ENCODE measurements around the gene CCDC182. TPM values are rescaled to one million over a fixed set of nuclear protein-coding genes. Genes with fewer than 3 reads are reported as not detected.

CCDC182 gene
- total RNA-seq, 1 experiment from 2014 or later, result not detected

DNA sequence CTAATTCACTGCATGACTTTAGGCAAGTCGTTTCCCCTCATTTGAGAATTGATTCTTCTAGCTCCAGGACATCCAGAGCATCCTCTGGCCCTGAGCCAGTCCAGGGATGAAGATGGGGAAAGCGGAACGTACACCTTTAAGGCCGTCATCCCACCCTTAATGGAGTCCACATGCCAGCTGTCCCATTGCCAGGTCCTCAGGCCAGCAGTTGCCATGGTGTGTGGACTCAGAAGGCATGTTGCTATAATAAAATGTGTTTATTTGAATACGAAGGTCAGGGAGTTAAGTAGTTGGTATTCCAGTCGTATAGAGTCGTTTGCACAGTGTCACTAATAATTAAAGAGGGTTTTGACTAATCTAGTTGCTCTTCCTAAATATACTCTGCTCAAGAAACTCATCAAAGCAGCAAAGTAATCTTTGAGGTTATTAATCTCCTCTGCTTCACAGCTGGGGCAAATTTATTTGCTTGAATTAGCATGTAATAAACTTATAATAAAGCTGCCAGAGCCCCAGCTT is 30.4 kb downstream of the CCDC182 start:
- H3K4me1 Mint-ChIP-seq (ENCODE audit: low read depth, unreplicated experiment), result no peaks in the 10 kb centered on the region
- no peak overlapping the region for H3K4me3 Mint-ChIP-seq (ENCODE audit: unreplicated experiment)
- no peaks in the 10 kb centered on the region for H3K9me3 Mint-ChIP-seq (ENCODE audit: unreplicated experiment)
- TF ChIP-seq, protein P1, sequence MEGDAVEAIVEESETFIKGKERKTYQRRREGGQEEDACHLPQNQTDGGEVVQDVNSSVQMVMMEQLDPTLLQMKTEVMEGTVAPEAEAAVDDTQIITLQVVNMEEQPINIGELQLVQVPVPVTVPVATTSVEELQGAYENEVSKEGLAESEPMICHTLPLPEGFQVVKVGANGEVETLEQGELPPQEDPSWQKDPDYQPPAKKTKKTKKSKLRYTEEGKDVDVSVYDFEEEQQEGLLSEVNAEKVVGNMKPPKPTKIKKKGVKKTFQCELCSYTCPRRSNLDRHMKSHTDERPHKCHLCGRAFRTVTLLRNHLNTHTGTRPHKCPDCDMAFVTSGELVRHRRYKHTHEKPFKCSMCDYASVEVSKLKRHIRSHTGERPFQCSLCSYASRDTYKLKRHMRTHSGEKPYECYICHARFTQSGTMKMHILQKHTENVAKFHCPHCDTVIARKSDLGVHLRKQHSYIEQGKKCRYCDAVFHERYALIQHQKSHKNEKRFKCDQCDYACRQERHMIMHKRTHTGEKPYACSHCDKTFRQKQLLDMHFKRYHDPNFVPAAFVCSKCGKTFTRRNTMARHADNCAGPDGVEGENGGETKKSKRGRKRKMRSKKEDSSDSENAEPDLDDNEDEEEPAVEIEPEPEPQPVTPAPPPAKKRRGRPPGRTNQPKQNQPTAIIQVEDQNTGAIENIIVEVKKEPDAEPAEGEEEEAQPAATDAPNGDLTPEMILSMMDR (IDR thresholded peaks at IDR 0.05; ENCODE audit: insufficient read depth in 1 of 2, low read depth in 1 of 2, low read length in 1 of 2, severe bottlenecking in 1 of 2, unreplicated experiment in 1 of 2), result no peak
- 0 out of 2 replicates have a peak, but pooled peaks cover 2% of the 10 kb centered on the region for H3K27me3 ChIP-seq (replicated peaks; ENCODE audit: control insufficient read depth, insufficient read depth, low read length)
- POLR2A ChIA-PET, result no interaction called here
- H3K27me3 Mint-ChIP-seq (ENCODE audit: insufficient read depth, unreplicated experiment), result peaks cover 36% of the 10 kb centered on the region
- intact Hi-C loops (cut with micrococcal nuclease; ENCODE audit: unreplicated experiment), result no loop called here
- no peaks in the 10 kb centered on the region for H3K4me1 ChIP-seq
- H3K27ac Mint-ChIP-seq (ENCODE audit: unreplicated experiment), result no peak overlapping the region
- H3K4me3 ChIP-seq (ENCODE audit: low read depth, low read length), result no peak overlapping the region
- no peak for DNase-seq
- H3K36me3 ChIP-seq (ENCODE audit: control insufficient read depth, insufficient read depth, low read length), result no peaks in the 10 kb centered on the region
- no peaks in the 10 kb centered on the region for H3K36me3 Mint-ChIP-seq (ENCODE audit: insufficient read depth, unreplicated experiment)
- BruUV-seq (replicated peaks), result no TSS peak
- CTCF ChIA-PET, result no interaction called here
- peaks cover 6% of the 10 kb centered on the region; the same call in 1 of the 2 replicates for H3K9me3 ChIP-seq

DNA sequence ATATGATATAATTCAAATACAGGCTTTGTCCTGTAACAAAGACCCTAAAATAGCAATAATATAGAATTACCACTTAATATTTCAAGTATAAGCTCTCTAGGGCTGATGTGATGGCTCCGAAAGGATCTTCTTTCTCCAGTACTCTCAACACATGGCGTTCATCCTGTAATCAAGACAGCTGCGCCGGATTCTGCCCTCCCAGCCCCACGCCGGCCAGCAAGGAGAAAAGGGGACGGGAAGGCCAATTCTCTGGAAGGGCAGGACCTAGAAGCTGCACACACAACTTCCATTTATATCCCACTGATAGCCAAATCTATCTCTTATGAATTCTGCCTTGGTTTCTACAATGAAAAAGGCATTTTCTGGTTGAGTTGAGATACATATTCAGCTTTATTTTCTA is 32.0 kb downstream of the CCDC182 start:
- H3K27ac Mint-ChIP-seq (ENCODE audit: unreplicated experiment), result no peak overlapping the region
- H3K27me3 Mint-ChIP-seq (ENCODE audit: insufficient read depth, unreplicated experiment), result peaks cover 26% of the 10 kb centered on the region
- H3K9me3 ChIP-seq, result peaks cover 6% of the 10 kb centered on the region; the same call in 1 of the 2 replicates
- TF ChIP-seq, protein P1 (IDR thresholded peaks at IDR 0.05; ENCODE audit: insufficient read depth in 1 of 2, low read depth in 1 of 2, low read length in 1 of 2, severe bottlenecking in 1 of 2, unreplicated experiment in 1 of 2), result no peak
- 0 out of 2 replicates have a peak, but pooled peaks cover 2% of the 10 kb centered on the region for H3K27me3 ChIP-seq (replicated peaks; ENCODE audit: control insufficient read depth, insufficient read depth, low read length)
- H3K36me3 Mint-ChIP-seq (ENCODE audit: insufficient read depth, unreplicated experiment), result no peaks in the 10 kb centered on the region
- no peaks in the 10 kb centered on the region for H3K4me1 ChIP-seq
- no peaks in the 10 kb centered on the region for H3K9me3 Mint-ChIP-seq (ENCODE audit: unreplicated experiment)
- intact Hi-C loops (cut with micrococcal nuclease; ENCODE audit: unreplicated experiment), result no loop called here
- BruUV-seq (replicated peaks), result no TSS peak
- DNase-seq, result no peak
- H3K36me3 ChIP-seq (ENCODE audit: control insufficient read depth, insufficient read depth, low read length), result no peaks in the 10 kb centered on the region
- no peak overlapping the region for H3K4me3 ChIP-seq (ENCODE audit: low read depth, low read length)
- H3K4me1 Mint-ChIP-seq (ENCODE audit: low read depth, unreplicated experiment), result no peaks in the 10 kb centered on the region
- CTCF ChIA-PET, result no interaction called here
- POLR2A ChIA-PET, result no interaction called here
- no peak overlapping the region for H3K4me3 Mint-ChIP-seq (ENCODE audit: unreplicated experiment)

DNA sequence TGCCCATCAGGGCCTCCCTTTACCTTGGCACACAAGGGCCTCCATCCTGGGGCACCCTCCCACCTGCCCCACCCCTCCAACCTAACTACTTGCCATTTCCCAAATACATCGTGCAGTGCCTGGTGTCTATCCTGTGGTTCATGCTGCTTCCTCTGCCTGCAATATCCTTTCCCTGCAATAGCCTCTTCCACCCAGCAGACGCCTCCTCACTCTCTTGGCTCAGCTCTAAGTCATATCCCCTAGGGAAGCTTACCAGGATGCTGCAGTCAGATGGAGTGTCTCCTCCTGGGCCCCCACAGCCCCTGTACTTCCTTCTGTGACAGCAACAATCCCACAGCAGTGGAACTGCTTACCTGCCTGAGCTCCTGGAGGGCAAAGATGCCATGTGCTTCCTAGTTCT is 36.7 kb downstream of the CCDC182 start:
- Mint-ChIP-seq H3K27me3 (ENCODE audit: insufficient read depth, unreplicated experiment) (peaks cover 14% of the 10 kb centered on the region), H3K27ac (ENCODE audit: unreplicated experiment) (no peak overlapping the region), H3K4me1 (ENCODE audit: low read depth, unreplicated experiment) (no peaks in the 10 kb centered on the region), H3K36me3 (ENCODE audit: insufficient read depth, unreplicated experiment) (no peaks in the 10 kb centered on the region), H3K9me3 (ENCODE audit: unreplicated experiment) (no peaks in the 10 kb centered on the region), H3K4me3 (ENCODE audit: unreplicated experiment) (no peak overlapping the region)
- Histone ChIP-seq H3K27me3 (replicated peaks; ENCODE audit: control insufficient read depth, insufficient read depth, low read length) (no peaks in the 10 kb centered on the region), H3K9me3 (peaks cover 6% of the 10 kb centered on the region; the same call in 1 of the 2 replicates), H3K4me1 (no peaks in the 10 kb centered on the region), H3K36me3 (ENCODE audit: control insufficient read depth, insufficient read depth, low read length) (no peaks in the 10 kb centered on the region), H3K4me3 (ENCODE audit: low read depth, low read length) (no peak overlapping the region)
- ChIA-PET CTCF (interaction anchor here (0.5 kb wide), 1 partner anchor 41 kb away, joined by 8 read pairs; no protein-coding TSS in a partner anchor), POLR2A (no interaction called here)
- intact Hi-C loops (cut with micrococcal nuclease; ENCODE audit: unreplicated experiment), result no loop called here
- no peak for DNase-seq
- TF ChIP-seq, protein P1 (IDR thresholded peaks at IDR 0.05; ENCODE audit: insufficient read depth in 1 of 2, low read depth in 1 of 2, low read length in 1 of 2, severe bottlenecking in 1 of 2, unreplicated experiment in 1 of 2), result no peak
- BruUV-seq (replicated peaks), result no TSS peak

All from Caco-2 (cell line).